ENCODE measurements around the gene AMFR. TPM values are rescaled to one million over a fixed set of nuclear protein-coding genes. Genes with fewer than 3 reads are reported as not detected.
A peak's percentile ranks its signal among the peaks of the same experiment; 100 is the strongest.

Gene AMFR
- total and polyA plus RNA-seq, 2 of the 13 experiments (the other 11 are each of a cell fraction or from before 2014, with no cell fraction given), result 52.9 to 108 TPM

DNA sequence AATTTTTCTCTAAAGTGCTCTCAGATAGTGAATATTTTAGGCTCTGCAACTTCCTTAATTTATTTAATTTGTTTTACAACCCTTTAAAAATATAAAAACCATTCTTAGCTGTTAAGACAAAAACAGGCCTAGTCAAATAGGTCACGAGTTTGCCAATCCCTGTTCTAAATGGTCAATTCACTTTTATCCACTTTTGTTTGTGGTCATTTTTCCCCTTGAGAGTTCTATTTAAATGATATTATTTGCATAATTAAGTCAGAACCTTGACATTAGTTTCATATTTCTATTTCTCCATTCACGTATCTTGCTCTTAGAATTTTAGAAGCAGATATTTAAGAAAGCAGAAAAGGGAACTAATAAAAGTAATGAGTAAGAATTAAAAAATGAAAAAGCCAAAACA is 4.0 kb downstream of the AMFR start (continued):
- TF ChIP-seq CENPT (CRISPR knock-in tag; IDR thresholded peaks at IDR 0.05; ENCODE audit: low read depth) (no peak), ARNTL (CRISPR knock-in tag; IDR thresholded peaks at IDR 0.05) (no peak), ZNF124 (CRISPR knock-in tag; IDR thresholded peaks at IDR 0.05) (no peak), PCBP2 (optimal IDR thresholded peaks at IDR 0.05; ENCODE audit: low read depth, low read length, poor library complexity, severe bottlenecking) (no peak), SCMH1 (CRISPR knock-in tag; IDR thresholded peaks at IDR 0.05; ENCODE audit: borderline replicate concordance) (no peak), SNRNP70 (IDR thresholded peaks at IDR 0.05; ENCODE audit: low read depth, low read length) (no peak)
- TF ChIP-seq, protein P1, sequence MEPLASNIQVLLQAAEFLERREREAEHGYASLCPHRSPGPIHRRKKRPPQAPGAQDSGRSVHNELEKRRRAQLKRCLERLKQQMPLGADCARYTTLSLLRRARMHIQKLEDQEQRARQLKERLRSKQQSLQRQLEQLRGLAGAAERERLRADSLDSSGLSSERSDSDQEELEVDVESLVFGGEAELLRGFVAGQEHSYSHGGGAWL (CRISPR knock-in tag; IDR thresholded peaks at IDR 0.05), result no peak

DNA sequence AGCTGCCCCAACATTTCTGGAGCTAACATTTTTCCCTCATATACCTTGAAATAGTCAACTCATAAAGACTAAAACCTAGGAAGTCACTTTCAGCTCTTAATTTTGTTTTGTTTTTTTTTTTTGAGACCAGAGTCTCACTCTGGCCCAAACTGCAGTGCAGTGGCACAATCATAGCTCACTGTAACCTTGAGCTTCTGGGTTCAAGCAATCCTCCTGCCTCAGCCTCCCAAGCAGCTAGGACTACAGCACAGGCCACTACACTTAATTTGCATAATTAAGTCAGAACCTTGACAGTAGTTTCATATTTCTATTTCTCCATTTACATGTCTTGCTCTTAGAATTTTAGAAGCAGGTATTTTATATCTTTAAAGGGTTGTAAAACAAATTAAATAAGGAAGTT is 4.7 kb downstream of the AMFR start:
- Histone ChIP-seq H3K4me1 (ENCODE audit: insufficient read depth, low read length) (peaks cover 57% of the 10 kb centered on the region), H3K27me3 (ENCODE audit: control insufficient read depth in 1 of 2, insufficient read depth in 2 of 2, low read length in 2 of 2) (no peaks in the 10 kb centered on the region; a peak in 2 of 5 replicates), H3K4me2 (ENCODE audit: low read depth, low read length) (peak overlapping the region; percentile 9; the same call in 1 of the 2 replicates), H3K4me3 (replicated peaks in 1 of 3; ENCODE audit: insufficient read depth in 1 of 3, low read depth in 2 of 3, low read length in 3 of 3) (no peak overlapping the region), H3K9me3 (ENCODE audit: low read length) (no peaks in the 10 kb centered on the region), H4K20me1 (ENCODE audit: insufficient read depth, low read length) (peaks cover 11% of the 10 kb centered on the region), H3K27ac (ENCODE audit: extremely low read length, insufficient read depth, low read length) (peak overlapping the region; percentile 27), H3K9ac (ENCODE audit: insufficient read depth, low read depth, low read length) (no peak overlapping the region), H3K36me3 (replicated peaks in 1 of 2; ENCODE audit: control insufficient read depth in 1 of 2, insufficient read depth in 2 of 2, low read length in 2 of 2) (peaks cover 0 to 2% of the 10 kb centered on the region in 2 experiments; a peak in 3 of 5 replicates), H2AFZ (ENCODE audit: low read length) (no peak overlapping the region), H3K79me2 (ENCODE audit: insufficient read depth, low read length) (peaks cover 86% of the 10 kb centered on the region)
- POLR2A ChIA-PET, result no interaction called here
- intact Hi-C loops (cut with micrococcal nuclease; ENCODE audit: unreplicated experiment), result no loop called here
- no peak for FAIRE-seq
- CTCF ChIA-PET (ENCODE audit: low intra/inter-chr PET ratio, low total read pairs), result no interaction called here
- in situ Hi-C loops (cut with HindIII; ENCODE audit: extremely low pct_ligation_motif_present, low pct_unique_long_range_greater_than_20kb), result no loop called here
- no peak for ATAC-seq
- no TSS peak for BruUV-seq (replicated peaks)
- no peak for DNase-seq (ENCODE audit: low spot score)
- TF ChIP-seq HCFC1 (IDR thresholded peaks at IDR 0.05; ENCODE audit: low read depth, low read length), result no peak
- peak; percentile 81; the same call in 1 of the 2 replicates for TF ChIP-seq ZFP90 (CRISPR knock-in tag; IDR thresholded peaks at IDR 0.05; ENCODE audit: borderline replicate concordance)
- no peak for TF ChIP-seq JDP2 (CRISPR knock-in tag; IDR thresholded peaks at IDR 0.05; ENCODE audit: borderline replicate concordance)
- TF ChIP-seq KMT2A (CRISPR knock-in tag; IDR thresholded peaks at IDR 0.05), result no peak
- TF ChIP-seq, protein P2, sequence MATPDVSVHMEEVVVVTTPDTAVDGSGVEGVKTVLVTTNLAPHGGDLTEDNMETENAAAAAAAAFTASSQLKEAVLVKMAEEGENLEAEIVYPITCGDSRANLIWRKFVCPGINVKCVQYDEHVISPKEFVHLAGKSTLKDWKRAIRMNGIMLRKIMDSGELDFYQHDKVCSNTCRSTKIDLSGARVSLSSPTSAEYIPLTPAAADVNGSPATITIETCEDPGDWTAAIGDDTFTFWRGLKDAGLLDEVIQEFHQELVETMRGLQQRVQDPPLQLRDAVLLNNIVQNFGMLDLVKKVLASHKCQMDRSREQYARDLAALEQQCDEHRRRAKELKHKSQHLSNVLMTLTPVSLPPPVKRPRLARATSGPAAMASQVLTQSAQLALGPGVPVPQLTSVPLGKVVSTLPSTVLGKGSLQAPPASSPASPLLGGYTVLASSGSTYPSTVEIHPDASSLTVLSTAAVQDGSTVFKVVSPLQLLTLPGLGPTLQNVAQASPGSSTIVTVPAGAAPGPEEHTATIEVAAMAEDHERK (CRISPR knock-in tag; IDR thresholded peaks at IDR 0.05; ENCODE audit: low read depth), result no peak
- TF ChIP-seq, protein P3, sequence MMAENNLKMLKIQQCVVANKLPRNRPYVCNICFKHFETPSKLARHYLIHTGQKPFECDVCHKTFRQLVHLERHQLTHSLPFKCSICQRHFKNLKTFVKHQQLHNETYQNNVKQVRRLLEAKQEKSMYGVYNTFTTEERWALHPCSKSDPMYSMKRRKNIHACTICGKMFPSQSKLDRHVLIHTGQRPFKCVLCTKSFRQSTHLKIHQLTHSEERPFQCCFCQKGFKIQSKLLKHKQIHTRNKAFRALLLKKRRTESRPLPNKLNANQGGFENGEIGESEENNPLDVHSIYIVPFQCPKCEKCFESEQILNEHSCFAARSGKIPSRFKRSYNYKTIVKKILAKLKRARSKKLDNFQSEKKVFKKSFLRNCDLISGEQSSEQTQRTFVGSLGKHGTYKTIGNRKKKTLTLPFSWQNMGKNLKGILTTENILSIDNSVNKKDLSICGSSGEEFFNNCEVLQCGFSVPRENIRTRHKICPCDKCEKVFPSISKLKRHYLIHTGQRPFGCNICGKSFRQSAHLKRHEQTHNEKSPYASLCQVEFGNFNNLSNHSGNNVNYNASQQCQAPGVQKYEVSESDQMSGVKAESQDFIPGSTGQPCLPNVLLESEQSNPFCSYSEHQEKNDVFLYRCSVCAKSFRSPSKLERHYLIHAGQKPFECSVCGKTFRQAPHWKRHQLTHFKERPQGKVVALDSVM (CRISPR knock-in tag; IDR thresholded peaks at IDR 0.05), result peak; percentile 93
- no peak for TF ChIP-seq MTF2 (CRISPR knock-in tag; IDR thresholded peaks at IDR 0.05; ENCODE audit: borderline replicate concordance)
- no peak for TF ChIP-seq ZNF30 (CRISPR knock-in tag; IDR thresholded peaks at IDR 0.05)
- no peak for TF ChIP-seq MLLT10 (CRISPR knock-in tag; IDR thresholded peaks at IDR 0.05)
- TF ChIP-seq HDAC1 (CRISPR knock-in tag; IDR thresholded peaks at IDR 0.05), result no peak
- no peak for TF ChIP-seq HNRNPLL (IDR thresholded peaks at IDR 0.05; ENCODE audit: low read depth, low read length, poor library complexity, severe bottlenecking)
- no peak for TF ChIP-seq NFKB2 (CRISPR knock-in tag; IDR thresholded peaks at IDR 0.05; ENCODE audit: borderline replicate concordance)
- TF ChIP-seq SOX6 (IDR thresholded peaks at IDR 0.05), result no peak
- no peak for TF ChIP-seq SOX6 (CRISPR knock-in tag; IDR thresholded peaks at IDR 0.05)
- no peak for TF ChIP-seq HMG20B (CRISPR knock-in tag; conservative IDR thresholded peaks at IDR 0.05)
